Fibroblast of peridontal ligament (primary cell): ENCODE results near the gene UBE2E1.
A peak's percentile ranks its signal among the peaks of the same experiment; 100 is the strongest.
"Not testable (repeated sequence)": the region's sequence is repeated elsewhere in the genome, so short reads cannot be mapped to it uniquely, and the experiment has no call there.

Source experiments
- DNase-seq: peaks from one replicate; pipeline ENCODE4 v3.0.0-alpha.2; 2010; ENCODE audit errors: extremely low read depth

Gene UBE2E1

DNA sequence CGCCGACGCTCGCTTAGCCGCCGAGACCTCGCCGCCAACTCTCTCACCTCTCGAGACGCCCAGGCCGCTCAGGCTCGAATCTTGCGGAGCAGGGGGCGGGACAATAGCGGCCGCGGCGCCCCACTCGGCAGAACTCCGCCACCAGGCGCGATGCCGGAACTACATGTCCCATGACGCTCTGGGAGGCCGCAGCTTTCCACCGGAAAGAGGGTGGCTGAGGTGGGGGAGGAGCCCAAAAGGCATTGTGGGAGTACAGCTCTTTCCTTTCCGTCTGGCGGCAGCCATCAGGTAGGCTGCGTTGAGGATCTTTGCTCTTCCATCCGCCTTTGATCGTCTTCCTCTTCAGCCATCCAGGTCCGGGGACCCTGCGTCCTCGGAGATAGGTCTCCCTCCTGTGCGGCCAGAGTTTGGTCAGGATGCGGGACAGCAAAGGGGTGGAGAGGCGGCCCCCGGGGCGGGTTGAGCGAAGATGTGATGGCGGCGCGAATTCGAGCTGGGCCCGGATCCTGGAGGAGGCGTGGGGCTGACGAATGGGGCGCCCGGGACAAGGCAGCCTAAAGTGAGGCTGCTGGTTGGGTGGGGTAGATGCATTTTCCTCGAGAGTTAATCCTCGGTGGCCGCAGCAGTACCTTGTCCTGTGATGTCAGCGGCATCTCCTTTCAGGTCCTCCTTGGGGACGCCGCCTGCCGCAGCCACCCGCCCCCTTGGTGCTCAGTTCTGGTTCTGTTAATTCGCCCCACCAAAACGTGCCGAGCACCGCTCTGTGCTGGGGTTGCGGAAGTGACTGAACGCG, 111.3 kb downstream of the UBE2E1 start, which contains the start of the genes NKIRAS1 and RPL15:
NKIRAS1 (minus strand) TSS at position 105 of the 793 bp plus-strand sequence. CDS start 6,086 bp downstream, outside the sequence.
RPL15 (plus strand) TSS at position 247 of the 793 bp plus-strand sequence. CDS start 728 bp downstream, outside the sequence.
- DNase-seq, result peak; percentile 95

- peak; percentile 35 for DNase-seq
Observed at GRCh38 chr3:23917679-23918303, 112.0 kb downstream of the UBE2E1 start.

- DNase-seq, result not testable (repeated sequence)
Observed at GRCh38 chr3:23918331-23918730, 112.6 kb downstream of the UBE2E1 start.

DNA sequence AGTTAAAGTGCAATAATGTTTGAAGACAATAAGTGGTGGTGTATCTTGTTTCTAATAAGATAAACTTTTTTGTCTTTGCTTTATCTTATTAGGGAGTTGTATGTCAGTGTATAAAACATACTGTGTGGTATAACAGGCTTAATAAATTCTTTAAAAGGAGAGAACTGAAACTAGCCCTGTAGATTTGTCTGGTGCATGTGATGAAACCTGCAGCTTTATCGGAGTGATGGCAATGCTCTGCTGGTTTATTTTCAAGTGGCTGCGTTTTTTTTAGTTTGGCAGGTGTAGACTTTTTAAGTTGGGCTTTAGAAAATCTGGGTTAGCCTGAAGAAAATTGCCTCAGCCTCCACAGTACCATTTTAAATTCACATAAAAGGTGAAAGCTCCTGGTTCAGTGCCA, 113.9 kb downstream of the UBE2E1 start:
- no peak for DNase-seq

DNA sequence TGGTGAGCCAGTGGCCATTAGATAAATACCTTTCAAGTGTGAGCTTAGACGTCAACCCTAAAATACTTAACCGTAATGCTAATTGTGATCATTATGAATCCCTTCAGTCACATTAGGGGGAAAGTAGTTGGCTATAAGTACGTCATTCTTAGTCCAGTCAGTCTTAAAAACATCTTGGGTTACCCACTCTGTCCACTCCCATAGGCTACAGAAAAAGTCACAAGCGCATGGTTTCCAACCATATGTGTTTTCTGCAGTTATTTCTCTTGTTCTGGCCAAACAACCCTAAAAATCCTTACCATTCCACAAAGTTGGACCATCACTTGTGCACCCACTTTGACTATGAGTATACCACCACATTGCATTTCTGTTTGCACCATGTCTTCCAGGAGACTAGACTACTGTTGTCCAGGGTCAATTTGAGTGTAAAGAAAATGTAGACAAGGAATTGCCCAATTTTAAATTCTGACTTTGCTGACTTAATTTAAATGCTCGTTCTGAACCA, 114.4 kb downstream of the UBE2E1 start:
- DNase-seq, result no peak

GRCh38 chr3:23921052-23921511, 115.3 kb downstream of the UBE2E1 start:
- DNase-seq, result no peak

DNA sequence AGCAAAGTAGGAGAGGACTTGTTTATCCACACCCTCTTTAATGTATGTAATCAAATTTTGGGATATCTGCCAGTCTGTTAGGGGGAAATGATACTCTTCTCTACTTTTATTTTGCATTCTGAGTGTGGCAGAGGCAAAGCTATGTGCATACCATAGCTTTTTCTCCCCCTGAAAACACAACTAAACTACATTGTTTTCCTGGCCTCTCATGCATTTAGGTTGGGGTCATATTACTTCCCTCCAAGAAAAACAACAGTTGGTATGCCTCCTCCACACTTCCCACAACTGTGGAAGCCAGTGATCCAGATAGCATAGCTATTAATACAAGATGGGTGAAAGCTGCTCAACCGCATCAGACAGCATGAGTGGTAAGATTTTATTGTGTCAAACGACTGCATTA, 118.0 kb downstream of the UBE2E1 start:
- DNase-seq, result peak; percentile 54

DNA sequence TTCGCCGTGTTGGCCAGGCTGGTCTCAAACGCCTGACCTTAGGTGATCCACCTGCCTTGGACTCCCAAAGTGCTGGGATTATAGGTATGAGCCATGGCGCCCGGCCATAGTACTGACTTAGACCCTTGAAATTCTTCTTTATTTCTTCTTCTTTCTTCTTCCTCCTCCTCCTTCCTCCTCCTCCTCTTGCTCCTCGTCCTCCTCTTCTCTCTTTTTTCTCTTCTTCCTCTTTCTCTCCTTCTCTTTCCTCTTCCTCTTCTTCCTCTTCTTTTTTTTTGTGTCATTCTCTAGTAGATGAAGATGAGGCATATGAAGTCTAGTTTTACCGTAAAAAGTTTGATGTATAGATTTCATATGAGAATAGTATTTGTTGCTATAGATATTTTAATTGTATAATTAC, 120.5 kb downstream of the UBE2E1 start:
- no peak for DNase-seq

DNA sequence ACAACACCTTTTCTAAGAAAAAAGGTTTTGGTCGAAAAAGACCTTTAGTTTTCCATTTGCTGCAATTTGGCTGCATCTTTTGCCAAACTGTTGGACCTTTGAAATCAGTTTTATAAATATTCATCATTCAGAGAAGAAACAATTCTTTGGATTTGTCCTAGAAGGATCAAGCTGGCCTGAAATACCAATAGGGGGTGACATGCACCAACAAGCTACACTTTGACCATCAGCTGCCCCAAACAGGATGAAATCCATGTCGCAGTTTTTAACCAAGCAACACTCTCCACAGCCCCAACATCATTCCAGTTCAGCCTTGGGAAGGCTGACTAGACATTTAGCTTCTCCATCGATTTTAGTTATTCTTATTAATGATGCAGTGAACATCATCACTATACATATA, 121.0 kb downstream of the UBE2E1 start:
- DNase-seq, result peak; percentile 36

- peak; percentile 26 for DNase-seq
Observed at GRCh38 chr3:23928524-23928923, 122.8 kb downstream of the UBE2E1 start.

DNA sequence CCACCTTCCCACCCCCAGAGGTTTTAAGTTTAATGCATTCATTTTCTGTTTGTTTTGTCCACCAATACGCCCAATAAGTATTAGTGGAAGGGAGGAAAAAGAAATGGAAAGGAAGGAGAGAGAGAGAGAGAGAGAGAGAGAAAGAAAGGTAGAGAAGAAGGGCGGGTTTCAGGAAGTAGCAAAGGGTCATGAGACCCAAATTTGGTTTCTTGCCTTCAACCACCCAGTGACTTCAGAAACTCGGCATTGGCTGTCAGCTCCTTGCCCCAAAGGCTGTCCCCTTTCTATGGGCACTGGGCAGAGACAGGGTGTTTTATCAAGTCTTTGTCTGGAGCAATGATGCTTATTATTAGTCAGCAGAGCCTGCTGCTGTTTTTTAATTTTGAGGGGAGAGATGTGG, 125.8 kb downstream of the UBE2E1 start:
- DNase-seq, result no peak

- no peak for DNase-seq
Observed at GRCh38 chr3:23932571-23932970, 126.8 kb downstream of the UBE2E1 start.

DNA sequence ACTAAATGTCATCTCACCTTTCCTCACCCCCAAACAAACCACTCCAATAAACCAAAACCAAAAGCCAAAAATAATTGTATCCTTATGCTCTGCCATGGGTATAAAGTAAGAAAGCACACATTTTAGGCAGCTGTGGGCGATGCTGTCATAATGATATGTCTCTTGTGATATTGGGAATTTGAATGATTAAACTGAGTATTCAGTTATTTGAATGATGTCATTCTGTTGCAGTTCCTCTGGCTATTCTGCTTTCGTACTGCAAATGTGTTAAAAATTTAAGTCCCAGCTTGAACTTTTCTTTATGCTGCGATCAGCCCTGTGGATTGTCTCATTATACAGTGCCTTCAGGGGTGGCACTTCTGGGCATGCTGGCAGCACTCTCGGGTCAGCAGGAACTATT, 128.5 kb downstream of the UBE2E1 start:
- DNase-seq, result no peak

- DNase-seq, result no peak
Observed at GRCh38 chr3:23937296-23937695, 131.5 kb downstream of the UBE2E1 start.

DNA sequence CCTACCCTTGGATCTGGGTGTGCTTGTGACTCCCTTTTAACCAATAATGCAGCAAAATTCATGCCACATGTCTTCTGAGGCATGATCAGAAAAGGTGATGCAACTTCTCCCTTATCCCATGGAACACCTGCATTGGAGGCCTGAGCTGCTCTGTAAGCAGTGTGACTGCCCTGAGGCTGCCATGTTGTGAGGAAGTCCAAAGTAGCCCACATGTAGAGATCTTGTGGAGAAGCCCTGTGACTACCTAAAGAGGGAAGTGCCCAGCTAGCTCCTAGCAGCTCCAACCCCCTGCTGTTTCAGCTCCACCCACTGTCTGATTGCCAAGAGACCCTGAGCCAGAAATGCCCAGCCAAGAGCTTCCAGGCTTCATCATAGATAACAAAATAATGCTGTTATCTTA, 132.9 kb downstream of the UBE2E1 start:
- no peak for DNase-seq

DNA sequence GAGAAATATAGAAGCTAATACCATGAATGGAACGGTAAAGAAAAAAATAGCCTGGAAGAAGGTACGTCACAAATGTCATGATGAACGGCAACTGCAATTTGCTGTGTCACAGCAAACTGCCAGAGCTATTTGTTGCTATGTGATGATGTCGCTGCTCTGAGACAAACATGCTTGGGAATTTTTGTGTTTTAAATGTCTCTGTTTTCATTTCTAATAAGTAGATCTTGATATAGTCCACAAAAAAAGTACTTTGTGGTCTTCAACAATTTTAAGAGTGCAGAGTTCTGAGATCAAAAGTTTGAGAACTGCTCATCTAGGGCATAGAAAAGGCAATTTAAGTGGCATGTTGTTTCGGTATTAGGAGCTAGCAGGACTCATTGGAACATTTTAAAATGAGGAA, 135.0 kb downstream of the UBE2E1 start:
- DNase-seq, result no peak
